Measurements from ENCODE around the gene CERS5. TPM values are rescaled to one million over a fixed set of nuclear protein-coding genes. Genes with fewer than 3 reads are reported as not detected.

Gene CERS5, protein sequence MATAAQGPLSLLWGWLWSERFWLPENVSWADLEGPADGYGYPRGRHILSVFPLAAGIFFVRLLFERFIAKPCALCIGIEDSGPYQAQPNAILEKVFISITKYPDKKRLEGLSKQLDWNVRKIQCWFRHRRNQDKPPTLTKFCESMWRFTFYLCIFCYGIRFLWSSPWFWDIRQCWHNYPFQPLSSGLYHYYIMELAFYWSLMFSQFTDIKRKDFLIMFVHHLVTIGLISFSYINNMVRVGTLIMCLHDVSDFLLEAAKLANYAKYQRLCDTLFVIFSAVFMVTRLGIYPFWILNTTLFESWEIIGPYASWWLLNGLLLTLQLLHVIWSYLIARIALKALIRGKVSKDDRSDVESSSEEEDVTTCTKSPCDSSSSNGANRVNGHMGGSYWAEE
- 10 to 100 TPM; 38.7 to 40.6 TPM for total RNA-seq

GRCh38 chr12:50167049-50167828 lies at the start of gene CERS5:
TSS of gene CERS5 (minus strand) at chr12:50167369. CDS start at chr12:50167297, 72 bp downstream.
- Mint-ChIP-seq H3K36me3 (ENCODE audit: low read depth) (peaks cover 10% of the 10 kb centered on the region), H3K9me3 (ENCODE audit: insufficient read depth) (no peaks in the 10 kb centered on the region), H3K4me1 (ENCODE audit: low read depth) (peaks cover 27% of the 10 kb centered on the region), H3K4me3 (peak within 1 kb of the TSS; percentile 87), H3K27me3 (ENCODE audit: low read depth) (no peaks in the 10 kb centered on the region), H3K27ac (peak within 1 kb of the TSS; percentile 98)
- ChIA-PET POLR2A (interaction anchor here (0.8 to 3.0 kb wide), 10 partner anchors 9 to 200 kb away, joined by 3 to 25 read pairs (median 6); partner anchors contain the start of genes COX14 and SMARCD1), CTCF (interaction anchor here (0.8 to 3.3 kb wide), 17 partner anchors 9 to 200 kb away, joined by 3 to 49 read pairs (median 5); partner anchors contain the start of gene COX14)
- ATAC-seq = peak; percentile 99
- DNase-seq = peak; percentile 99

DNA sequence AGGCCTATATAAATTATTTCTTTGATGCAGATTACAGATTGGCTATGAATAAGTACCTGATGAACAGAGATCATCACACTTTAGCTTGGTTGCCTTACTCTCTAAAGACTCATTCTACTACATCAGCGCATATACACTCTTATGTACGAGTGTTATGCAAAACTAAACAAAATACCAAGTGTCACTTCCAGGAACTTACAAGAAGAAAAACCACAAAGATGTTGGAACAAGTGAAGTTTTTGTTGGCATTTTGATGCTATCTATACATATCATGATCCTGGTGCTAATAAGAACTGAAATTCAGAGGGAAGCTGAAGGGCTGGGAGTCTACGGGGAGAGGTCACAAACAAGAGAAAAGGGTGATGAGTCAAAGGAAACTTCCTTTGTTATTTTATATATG lies 47.9 kb upstream of the CERS5 start:
- peaks cover 18% of the 10 kb centered on the region for H3K36me3 Mint-ChIP-seq (ENCODE audit: low read depth)
- ChIA-PET CTCF (no interaction called here), POLR2A (no interaction called here)
- no peak for DNase-seq
- no peaks in the 10 kb centered on the region for H3K27me3 Mint-ChIP-seq (ENCODE audit: low read depth)
- H3K4me3 Mint-ChIP-seq = no peak overlapping the region
- peaks cover 46% of the 10 kb centered on the region for H3K4me1 Mint-ChIP-seq (ENCODE audit: low read depth)
- no peak overlapping the region for H3K27ac Mint-ChIP-seq
- no peaks in the 10 kb centered on the region for H3K9me3 Mint-ChIP-seq (ENCODE audit: insufficient read depth)
- no peak for ATAC-seq

DNA sequence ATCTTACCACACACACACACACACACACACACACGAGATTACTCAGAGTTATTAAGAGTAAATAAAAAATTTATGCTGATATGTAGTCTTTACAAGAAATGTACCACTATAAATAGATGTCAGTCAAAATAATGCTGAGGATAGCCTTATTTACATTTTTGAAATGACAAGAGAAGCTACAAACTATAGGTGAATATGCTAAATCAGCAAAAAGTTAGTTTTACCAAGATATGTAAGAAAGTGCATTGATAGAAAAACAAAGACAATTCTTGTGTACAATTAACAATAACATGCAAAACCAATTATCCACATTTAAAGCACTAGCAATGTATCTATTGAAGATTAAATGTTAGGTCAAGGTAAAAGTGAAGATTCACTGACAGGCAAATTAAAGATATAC lies 46.8 kb upstream of the CERS5 start:
- ATAC-seq (no peak), DNase-seq (no peak)
- POLR2A ChIA-PET = no interaction called here
- Mint-ChIP-seq H3K36me3 (ENCODE audit: low read depth) (peaks cover 17% of the 10 kb centered on the region), H3K4me3 (no peak overlapping the region), H3K9me3 (ENCODE audit: insufficient read depth) (no peaks in the 10 kb centered on the region), H3K27ac (no peak overlapping the region), H3K4me1 (ENCODE audit: low read depth) (peaks cover 45% of the 10 kb centered on the region), H3K27me3 (ENCODE audit: low read depth) (no peaks in the 10 kb centered on the region)
- CTCF ChIA-PET = interaction anchor here (1.6 to 4.0 kb wide), 2 partner anchors 7 to 70 kb away, joined by 5 to 34 read pairs; partner anchors contain the start of gene LIMA1

DNA sequence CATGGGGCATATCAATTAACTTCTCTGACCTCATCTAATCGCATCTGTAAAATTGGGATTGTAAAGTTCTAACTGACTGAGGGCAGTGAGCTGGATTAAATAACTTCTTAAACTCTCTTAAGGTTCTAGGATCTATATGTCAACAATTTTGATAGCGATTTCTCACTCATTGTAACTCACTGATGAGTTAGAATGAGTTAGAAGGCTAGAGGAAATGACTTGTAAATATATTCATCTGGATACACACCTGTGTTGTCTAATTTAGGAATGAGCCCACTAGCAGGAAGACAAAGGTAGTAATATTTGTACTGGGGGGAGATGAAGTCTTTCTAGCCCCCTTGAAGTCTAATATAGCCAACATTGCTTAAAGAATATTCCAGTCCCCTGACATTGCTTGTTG lies 46.3 kb upstream of the CERS5 start:
- no peak for DNase-seq
- Mint-ChIP-seq H3K36me3 (ENCODE audit: low read depth) (peaks cover 16% of the 10 kb centered on the region), H3K9me3 (ENCODE audit: insufficient read depth) (no peaks in the 10 kb centered on the region), H3K4me1 (ENCODE audit: low read depth) (peaks cover 45% of the 10 kb centered on the region), H3K4me3 (no peak overlapping the region), H3K27ac (no peak overlapping the region), H3K27me3 (ENCODE audit: low read depth) (no peaks in the 10 kb centered on the region)
- POLR2A ChIA-PET = interaction anchor here (2.7 kb wide), 1 partner anchor 9 kb away, joined by 14 read pairs; no protein-coding TSS in a partner anchor
- ATAC-seq = no peak
- CTCF ChIA-PET = interaction anchor here (1.6 to 4.0 kb wide), 4 partner anchors 8 to 102 kb away, joined by 5 to 34 read pairs (median 13); partner anchors contain the start of genes COX14 and LIMA1

GRCh38 chr12:50212071-50212467 lies 44.9 kb upstream of the CERS5 start:
- ATAC-seq (no peak), DNase-seq (no peak)
- Mint-ChIP-seq H3K36me3 (ENCODE audit: low read depth) (peaks cover 12% of the 10 kb centered on the region), H3K27me3 (ENCODE audit: low read depth) (no peaks in the 10 kb centered on the region), H3K27ac (peak overlapping the region; percentile 85), H3K4me3 (peak overlapping the region; percentile 32), H3K9me3 (ENCODE audit: insufficient read depth) (no peaks in the 10 kb centered on the region), H3K4me1 (ENCODE audit: low read depth) (peaks cover 39% of the 10 kb centered on the region)
- POLR2A ChIA-PET = interaction anchor here (0.7 to 2.7 kb wide), 3 partner anchors 10 to 102 kb away, joined by 3 to 14 read pairs (median 3); partner anchors contain the start of gene CERS5
- CTCF ChIA-PET = interaction anchor here (0.8 to 4.0 kb wide), 10 partner anchors 8 to 244 kb away, joined by 3 to 34 read pairs (median 4); partner anchors contain the start of genes COX14 and LIMA1

- H3K4me1 Mint-ChIP-seq (ENCODE audit: low read depth) = peaks cover 39% of the 10 kb centered on the region
- H3K4me3 Mint-ChIP-seq = peak overlapping the region; percentile 32
- ChIA-PET POLR2A (interaction anchor here (2.7 kb wide), 1 partner anchor 11 kb away, joined by 14 read pairs; no protein-coding TSS in a partner anchor), CTCF (interaction anchor here (0.8 to 4.0 kb wide), 10 partner anchors 8 to 244 kb away, joined by 3 to 34 read pairs (median 4); partner anchors contain the start of genes COX14 and LIMA1)
- H3K9me3 Mint-ChIP-seq (ENCODE audit: insufficient read depth) = no peaks in the 10 kb centered on the region
- H3K27me3 Mint-ChIP-seq (ENCODE audit: low read depth) = no peaks in the 10 kb centered on the region
- no peak for DNase-seq
- H3K27ac Mint-ChIP-seq = peak overlapping the region; percentile 85
- peaks cover 12% of the 10 kb centered on the region for H3K36me3 Mint-ChIP-seq (ENCODE audit: low read depth)
- ATAC-seq = peak; percentile 39
These were observed 44.4 kb upstream of the CERS5 start for GRCh38 chr12:50211392-50212070.

- ChIA-PET POLR2A (no interaction called here), CTCF (interaction anchor here (1.0 kb wide), 1 partner anchor 11 kb away, joined by 3 read pairs; no protein-coding TSS in a partner anchor)
- DNase-seq (no peak), ATAC-seq (no peak)
- Mint-ChIP-seq H3K4me3 (no peak overlapping the region), H3K36me3 (ENCODE audit: low read depth) (peaks cover 18% of the 10 kb centered on the region), H3K4me1 (ENCODE audit: low read depth) (peaks cover 19% of the 10 kb centered on the region), H3K9me3 (ENCODE audit: insufficient read depth) (no peaks in the 10 kb centered on the region), H3K27me3 (ENCODE audit: low read depth) (no peaks in the 10 kb centered on the region), H3K27ac (no peak overlapping the region)
These were observed 40.3 kb upstream of the CERS5 start for GRCh38 chr12:50207424-50207823.

GRCh38 chr12:50205648-50206047 lies 38.5 kb upstream of the CERS5 start:
- Mint-ChIP-seq H3K27ac (no peak overlapping the region), H3K9me3 (ENCODE audit: insufficient read depth) (no peaks in the 10 kb centered on the region), H3K36me3 (ENCODE audit: low read depth) (peaks cover 18% of the 10 kb centered on the region), H3K27me3 (ENCODE audit: low read depth) (no peaks in the 10 kb centered on the region), H3K4me3 (no peak overlapping the region), H3K4me1 (ENCODE audit: low read depth) (peaks cover 4% of the 10 kb centered on the region)
- ChIA-PET CTCF (interaction anchor here (0.8 to 2.5 kb wide), 2 partner anchors 15 to 18 kb away, joined by 3 to 10 read pairs; no protein-coding TSS in a partner anchor), POLR2A (no interaction called here)
- DNase-seq (no peak), ATAC-seq (no peak)

GRCh38 chr12:50203691-50204090 lies 36.5 kb upstream of the CERS5 start:
- POLR2A ChIA-PET = interaction anchor here (0.7 kb wide), 1 partner anchor 874 kb away, joined by 3 read pairs; no protein-coding TSS in a partner anchor
- no peak overlapping the region for H3K27ac Mint-ChIP-seq
- DNase-seq (no peak), ATAC-seq (no peak)
- no peaks in the 10 kb centered on the region for H3K9me3 Mint-ChIP-seq (ENCODE audit: insufficient read depth)
- peaks cover 22% of the 10 kb centered on the region for H3K36me3 Mint-ChIP-seq (ENCODE audit: low read depth)
- H3K4me3 Mint-ChIP-seq = no peak overlapping the region
- CTCF ChIA-PET = interaction anchor here (1.2 to 2.5 kb wide), 2 partner anchors 9 to 17 kb away, joined by 3 to 10 read pairs; no protein-coding TSS in a partner anchor
- no peaks in the 10 kb centered on the region for H3K27me3 Mint-ChIP-seq (ENCODE audit: low read depth)
- H3K4me1 Mint-ChIP-seq (ENCODE audit: low read depth) = no peaks in the 10 kb centered on the region

- ATAC-seq = no peak
- H3K9me3 Mint-ChIP-seq (ENCODE audit: insufficient read depth) = no peaks in the 10 kb centered on the region
- CTCF ChIA-PET = no interaction called here
- no peak overlapping the region for H3K4me3 Mint-ChIP-seq
- H3K36me3 Mint-ChIP-seq (ENCODE audit: low read depth) = peaks cover 23% of the 10 kb centered on the region
- no peak for DNase-seq
- POLR2A ChIA-PET = no interaction called here
- no peak overlapping the region for H3K27ac Mint-ChIP-seq
- no peaks in the 10 kb centered on the region for H3K27me3 Mint-ChIP-seq (ENCODE audit: low read depth)
- no peaks in the 10 kb centered on the region for H3K4me1 Mint-ChIP-seq (ENCODE audit: low read depth)
These were observed 34.9 kb upstream of the CERS5 start for GRCh38 chr12:50201987-50202521.
